ENCODE results near the gene KLF11. TPM values are rescaled to one million over a fixed set of nuclear protein-coding genes. Genes with fewer than 3 reads are reported as not detected.

KLF11 gene
- total and polyA plus RNA-seq, 9 of the 15 experiments (the other 6 are each of a cell fraction or from before 2014, with no cell fraction given) = 2.1 to 13.4 (median 6.5) TPM

DNA sequence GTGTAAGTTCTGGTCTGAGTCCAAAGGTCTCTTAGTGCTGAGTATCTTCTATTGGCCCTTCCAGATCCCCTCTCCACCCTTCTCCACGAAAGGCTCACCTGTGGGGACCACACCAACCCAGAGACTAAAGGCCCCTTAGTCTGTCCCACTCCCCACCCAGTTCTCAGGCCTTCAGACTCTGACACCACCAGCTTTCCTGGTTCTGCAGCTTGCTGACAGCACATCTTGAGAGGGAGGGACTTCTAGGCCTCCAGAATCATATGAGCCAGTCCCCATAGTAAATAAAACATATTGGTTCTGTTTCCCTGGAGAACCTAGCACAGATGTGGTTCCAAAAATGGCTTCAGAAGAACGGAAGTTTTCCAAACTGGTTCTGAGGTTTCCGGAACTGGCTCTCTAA is 38.5 kb upstream of the KLF11 start:
- Histone ChIP-seq H3K9ac (ENCODE audit: insufficient read depth in 1 of 2, low read depth in 2 of 2, low read length in 2 of 2) (no peak overlapping the region), H3K4me1 (replicated peaks in 1 of 2; ENCODE audit: control insufficient read depth in 2 of 2, insufficient read depth in 2 of 2, low read length in 2 of 2) (peaks cover 8 to 24% of the 10 kb centered on the region in 2 experiments), H3K36me3 (ENCODE audit: control insufficient read depth, insufficient read depth, low read length) (no peaks in the 10 kb centered on the region), H2AFZ (ENCODE audit: low read depth, low read length) (no peak overlapping the region), H4K20me1 (replicated peaks; ENCODE audit: control insufficient read depth, insufficient read depth, low read length) (no peaks in the 10 kb centered on the region), H3K79me2 (ENCODE audit: control insufficient read depth, insufficient read depth, low read length) (no peaks in the 10 kb centered on the region), H3K27me3 (ENCODE audit: control insufficient read depth in 2 of 2, insufficient read depth in 2 of 2, low read length in 2 of 2) (no peaks in the 10 kb centered on the region), H3K9me3 (replicated peaks; ENCODE audit: control insufficient read depth, insufficient read depth, low read depth, low read length) (no peaks in the 10 kb centered on the region), H3K4me2 (ENCODE audit: insufficient read depth, low read length) (no peak overlapping the region), H3K4me3 (no peak overlapping the region), H3K9me1 (ENCODE audit: control insufficient read depth, insufficient read depth, low read length) (no peaks in the 10 kb centered on the region), H3K27ac (ENCODE audit: extremely low read depth, low read depth, low read length) (no peak overlapping the region)
- ChIA-PET POLR2A (interaction anchor here (1.4 kb wide), 1 partner anchor 23 kb away, joined by 3 read pairs; no protein-coding TSS in a partner anchor), CTCF (ENCODE audit: low intra/inter-chr PET ratio) (no interaction called here)
- 47% methylated on average over 3 of the region's 3 CpGs for WGBS (ENCODE audit: insufficient coverage, low coverage, missing lambda C conversion rate)
- ATAC-seq (no peak), FAIRE-seq (no peak), DNase-seq (ENCODE audit: extremely low read depth in 1 of 4, low spot score in 3 of 4) (no peak)
- no peak for TF ChIP-seq NFE2 (IDR thresholded peaks at IDR 0.05; ENCODE audit: low read depth)
- TF ChIP-seq, protein P1, sequence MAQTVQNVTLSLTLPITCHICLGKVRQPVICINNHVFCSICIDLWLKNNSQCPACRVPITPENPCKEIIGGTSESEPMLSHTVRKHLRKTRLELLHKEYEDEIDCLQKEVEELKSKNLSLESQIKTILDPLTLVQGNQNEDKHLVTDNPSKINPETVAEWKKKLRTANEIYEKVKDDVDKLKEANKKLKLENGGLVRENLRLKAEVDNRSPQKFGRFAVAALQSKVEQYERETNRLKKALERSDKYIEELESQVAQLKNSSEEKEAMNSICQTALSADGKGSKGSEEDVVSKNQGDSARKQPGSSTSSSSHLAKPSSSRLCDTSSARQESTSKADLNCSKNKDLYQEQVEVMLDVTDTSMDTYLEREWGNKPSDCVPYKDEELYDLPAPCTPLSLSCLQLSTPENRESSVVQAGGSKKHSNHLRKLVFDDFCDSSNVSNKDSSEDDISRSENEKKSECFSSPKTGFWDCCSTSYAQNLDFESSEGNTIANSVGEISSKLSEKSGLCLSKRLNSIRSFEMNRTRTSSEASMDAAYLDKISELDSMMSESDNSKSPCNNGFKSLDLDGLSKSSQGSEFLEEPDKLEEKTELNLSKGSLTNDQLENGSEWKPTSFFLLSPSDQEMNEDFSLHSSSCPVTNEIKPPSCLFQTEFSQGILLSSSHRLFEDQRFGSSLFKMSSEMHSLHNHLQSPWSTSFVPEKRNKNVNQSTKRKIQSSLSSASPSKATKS (CRISPR knock-in tag; IDR thresholded peaks at IDR 0.05) = no peak
- TF ChIP-seq SP2 (IDR thresholded peaks at IDR 0.05; ENCODE audit: extremely low read depth, low read depth, low read length, poor library complexity, severe bottlenecking) = no peak
- TF ChIP-seq ZNF785 (CRISPR knock-in tag; IDR thresholded peaks at IDR 0.05) = no peak
- TF ChIP-seq ZFP36 (IDR thresholded peaks at IDR 0.05; ENCODE audit: low read depth, low read length, partially characterized antibody) = no peak
- no peak for TF ChIP-seq ZNF12 (CRISPR knock-in tag; IDR thresholded peaks at IDR 0.05)
- TF ChIP-seq ZNF384 (IDR thresholded peaks at IDR 0.05; ENCODE audit: low read depth, low read length) = no peak
- TF ChIP-seq DMBX1 (CRISPR knock-in tag; IDR thresholded peaks at IDR 0.05; ENCODE audit: borderline replicate concordance) = no peak
- no peak for TF ChIP-seq KDM5B (IDR thresholded peaks at IDR 0.05; ENCODE audit: insufficient replicate concordance, low read depth, low read length)
- no peak for TF ChIP-seq SMAD4 (CRISPR knock-in tag; conservative IDR thresholded peaks at IDR 0.05)
- no peak for TF ChIP-seq ZNF507 (tag; conservative IDR thresholded peaks at IDR 0.05)
- no peak for TF ChIP-seq NR4A1 (CRISPR knock-in tag; IDR thresholded peaks at IDR 0.05)
- no peak for TF ChIP-seq NR4A1 (tag; IDR thresholded peaks at IDR 0.05)
- no peak for TF ChIP-seq CREB5 (CRISPR knock-in tag; IDR thresholded peaks at IDR 0.05)
- in situ Hi-C loops (cut with MboI) = no loop called here
- BruUV-seq (replicated peaks) = no TSS peak
- intact Hi-C loops (cut with micrococcal nuclease) = no loop called here
